ENCODE results near the gene MUC20.

Gene MUC20

DNA sequence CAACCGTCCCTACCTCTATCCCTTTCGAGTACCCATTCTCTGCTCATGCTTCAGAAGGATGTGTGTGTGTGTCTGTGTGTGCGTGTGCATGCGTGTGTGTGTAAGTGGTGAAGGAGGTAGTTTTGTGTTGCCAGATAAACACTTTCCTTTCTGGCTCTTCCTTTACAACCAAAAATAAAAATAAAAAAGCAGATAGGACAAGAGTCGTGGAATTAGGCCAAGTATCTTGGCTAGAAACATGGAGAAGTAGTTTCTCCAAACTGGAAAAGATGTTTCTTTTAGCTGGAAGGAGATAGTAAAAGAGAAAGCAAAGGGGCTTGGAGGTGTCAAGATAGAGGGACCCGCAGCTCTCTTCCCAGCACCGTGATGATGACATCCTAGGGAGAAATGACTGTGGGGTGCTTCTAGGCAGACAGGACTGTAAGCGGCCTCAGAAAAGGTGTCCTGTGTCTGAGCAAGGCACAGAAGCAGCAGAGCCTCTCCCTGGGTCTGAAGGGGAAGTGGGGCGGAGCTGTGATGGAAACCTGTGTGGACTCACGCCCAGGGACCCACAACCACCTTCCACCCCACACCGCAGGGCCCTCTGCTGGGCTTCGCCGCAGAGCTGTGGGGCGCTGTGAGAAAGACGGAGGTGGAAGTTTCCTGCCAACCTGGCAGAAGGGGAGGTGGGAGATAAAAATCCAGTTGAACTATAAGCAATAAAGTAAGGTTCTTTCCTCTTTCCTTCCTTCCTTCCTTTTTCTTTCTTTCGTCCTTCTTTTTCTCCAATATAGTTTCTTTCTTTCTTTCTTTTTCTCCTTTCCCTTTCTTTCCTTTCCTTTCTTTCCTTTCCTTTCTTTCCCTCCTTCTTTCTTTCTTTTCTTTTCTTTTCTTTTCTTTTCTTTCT lies 35.3 kb downstream of the MUC20 start:
- DNase-seq (ENCODE audit: low read depth): no peak

DNA sequence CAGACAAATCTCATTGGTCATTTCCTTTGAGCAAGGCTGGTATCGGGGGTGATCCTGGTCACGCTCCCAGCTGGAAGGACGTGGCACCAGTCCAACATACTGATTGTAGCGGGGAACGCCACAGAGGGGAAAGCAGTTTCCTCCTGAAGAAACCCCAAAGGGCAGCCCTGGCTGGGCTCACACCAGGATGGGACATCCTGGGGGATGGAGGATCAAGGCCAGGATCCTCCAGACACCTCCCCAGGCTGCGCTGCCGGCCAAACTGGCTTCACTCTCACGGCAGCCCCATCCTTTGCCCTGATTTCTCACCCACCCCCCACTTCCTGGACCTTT lies 36.6 kb downstream of the MUC20 start:
- DNase-seq (ENCODE audit: low read depth): no peak

DNA sequence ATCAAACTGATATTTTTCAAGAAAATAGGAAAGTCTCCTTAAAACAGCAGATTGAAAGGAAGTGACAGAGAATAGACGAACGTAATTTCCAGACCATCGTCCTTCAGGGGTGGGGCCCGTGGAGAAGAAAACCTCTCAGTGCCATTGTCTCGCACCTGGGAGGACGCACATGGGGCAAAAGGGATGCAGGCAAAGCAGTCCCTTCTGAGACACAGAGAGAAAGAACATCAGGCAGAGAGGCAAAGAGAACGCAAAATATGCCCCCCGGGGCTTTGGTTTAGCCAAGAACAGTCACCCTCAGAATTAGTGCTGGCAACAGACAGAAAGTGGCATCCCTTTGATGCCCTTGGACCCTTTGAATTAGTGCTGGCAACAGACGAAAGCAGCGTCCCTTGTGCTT lies 37.0 kb downstream of the MUC20 start:
- no peak for DNase-seq (ENCODE audit: low read depth)

DNA sequence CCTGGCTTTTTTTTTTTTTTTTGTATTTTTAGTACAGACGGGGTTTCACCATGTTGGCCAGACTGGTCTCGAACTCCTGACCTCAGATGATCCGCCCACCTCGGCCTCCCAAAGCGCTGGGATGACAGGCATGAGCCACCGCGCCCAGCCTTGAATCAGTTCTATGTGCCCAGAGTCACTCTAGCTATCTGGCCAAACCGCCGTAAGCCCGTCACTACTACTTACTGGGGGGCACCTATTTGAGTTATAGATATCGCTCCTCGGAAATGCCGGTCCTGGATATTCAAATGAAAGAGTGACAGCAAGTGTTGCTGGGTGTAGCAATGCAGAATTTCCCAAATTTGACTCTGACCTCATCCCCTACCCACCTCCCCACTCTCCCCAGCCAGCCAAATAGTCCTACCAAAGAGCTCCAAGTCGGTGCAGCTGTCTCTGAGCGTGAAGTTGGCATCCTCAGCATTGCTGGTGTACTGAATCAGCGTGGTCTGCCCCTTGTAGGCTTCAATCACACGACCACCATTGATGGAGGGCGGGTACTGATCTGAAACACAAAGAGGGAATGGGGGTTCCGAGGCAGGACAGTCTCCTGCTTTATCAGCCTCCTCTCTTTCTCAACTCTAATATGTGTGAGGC lies 38.1 kb downstream of the MUC20 start:
- no peak for DNase-seq (ENCODE audit: low read depth)

DNA sequence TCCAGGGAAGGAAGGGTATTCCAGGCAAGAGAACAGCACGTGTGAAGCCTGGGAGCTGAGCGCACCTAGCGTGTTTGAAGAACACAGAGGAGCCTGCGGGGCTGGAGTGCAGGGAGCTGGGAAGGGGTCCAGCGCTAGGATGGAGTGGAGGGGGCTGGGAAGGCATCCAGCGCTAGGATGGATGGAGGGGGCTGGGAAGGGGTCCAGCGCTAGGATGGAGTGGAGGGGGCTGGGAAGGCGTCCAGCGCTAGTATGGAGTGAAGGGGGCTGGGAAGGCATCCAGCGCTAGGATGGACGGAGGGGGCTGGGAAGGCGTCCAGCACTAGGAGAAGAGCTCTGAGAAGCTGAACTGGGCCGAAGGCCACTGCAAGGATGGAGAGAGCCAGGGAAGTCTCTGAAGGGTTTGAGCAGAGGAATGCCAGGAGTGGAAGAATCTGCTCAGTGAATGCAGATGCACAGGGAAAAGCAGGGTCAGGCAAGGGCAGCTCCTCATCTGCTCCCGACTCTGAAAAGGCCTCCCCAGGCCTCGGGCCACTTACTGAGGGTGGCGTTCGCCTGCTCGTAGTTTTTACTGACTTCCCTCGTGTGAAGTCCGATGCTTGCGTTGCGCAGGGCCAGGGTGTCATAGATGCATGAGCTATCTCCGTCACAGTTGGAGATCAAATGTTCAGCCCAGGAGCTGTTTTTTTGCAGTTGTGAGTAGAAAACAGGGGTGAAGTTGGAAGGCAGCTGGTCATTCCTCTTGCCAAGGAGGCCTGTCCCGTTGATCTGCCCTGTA lies 39.8 kb downstream of the MUC20 start:
- no peak for DNase-seq (ENCODE audit: low read depth)

DNA sequence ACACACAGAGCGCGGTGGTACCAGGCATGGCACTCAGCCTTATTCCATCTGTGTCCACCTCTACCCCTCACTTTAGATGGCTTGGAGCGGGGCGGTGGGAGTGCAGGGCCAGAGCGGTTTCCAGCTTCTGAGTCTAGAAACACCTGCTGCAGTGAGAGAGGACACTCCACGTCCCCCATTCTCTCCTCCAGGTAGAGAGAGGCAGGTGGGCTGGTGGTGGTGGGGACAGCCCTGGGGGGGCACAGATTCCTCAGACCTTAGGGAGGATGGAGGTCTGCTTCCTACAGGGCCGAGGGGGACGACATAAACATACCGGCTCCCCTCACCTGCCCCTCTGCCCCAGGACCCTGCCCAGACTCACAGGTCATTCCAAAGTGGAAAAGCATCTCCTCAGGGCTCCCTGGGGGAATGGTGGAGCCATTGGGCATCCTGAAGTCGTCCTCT lies 40.4 kb downstream of the MUC20 start:
- no peak for DNase-seq (ENCODE audit: low read depth)

DNA sequence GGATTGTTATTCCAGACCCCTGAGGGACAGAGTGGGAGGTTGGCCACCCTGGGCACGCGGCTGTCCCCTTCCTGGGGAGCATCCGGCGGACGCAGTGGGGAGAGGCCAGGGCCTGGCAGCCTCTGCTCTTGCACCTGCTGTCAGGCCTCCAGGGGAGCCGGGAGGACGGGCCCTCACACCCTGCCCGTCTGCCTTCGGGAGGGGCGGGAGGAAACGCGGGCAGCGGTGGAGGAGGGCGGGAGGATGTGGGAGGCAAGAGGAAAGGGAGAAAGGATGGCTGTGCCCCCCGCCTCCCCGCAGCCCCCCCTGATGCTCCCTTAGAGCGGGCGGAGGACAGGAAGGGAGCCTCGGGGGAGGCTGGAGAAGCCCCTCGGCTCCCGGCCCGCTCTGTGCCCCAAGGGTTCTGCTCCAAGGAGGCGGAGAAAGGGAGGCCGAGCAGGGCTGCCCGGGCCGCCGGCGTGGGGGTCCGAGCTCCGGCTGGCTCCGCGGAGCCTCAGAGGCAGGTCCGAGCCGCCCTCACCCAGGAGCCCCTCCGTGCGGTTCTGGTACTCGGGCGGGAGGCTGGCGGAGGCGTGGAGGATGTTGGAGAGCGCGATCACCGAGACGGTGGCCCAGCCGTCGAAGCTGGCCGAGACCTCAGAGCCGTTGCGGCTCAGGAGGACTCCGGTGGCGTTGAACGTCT lies 40.9 kb downstream of the MUC20 start:
- DNase-seq (ENCODE audit: low read depth): no peak

DNA sequence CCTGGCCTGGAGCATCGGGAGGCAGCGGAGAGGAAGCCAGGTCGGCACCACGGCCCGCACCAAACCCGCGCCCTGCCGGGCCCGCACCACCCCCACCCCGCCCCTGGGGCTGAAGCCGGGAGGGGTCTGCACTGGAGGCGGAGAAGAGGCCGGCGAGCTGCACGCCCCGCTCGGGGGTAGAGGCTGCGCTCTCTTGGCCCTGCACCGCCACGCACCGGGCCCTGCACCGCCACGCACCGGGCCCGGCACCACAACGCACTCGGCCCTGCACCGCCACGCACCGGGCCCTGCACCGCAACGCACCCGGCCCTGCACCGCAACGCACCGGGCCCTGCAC lies 41.4 kb downstream of the MUC20 start:
- DNase-seq (ENCODE audit: low read depth): no peak

DNA sequence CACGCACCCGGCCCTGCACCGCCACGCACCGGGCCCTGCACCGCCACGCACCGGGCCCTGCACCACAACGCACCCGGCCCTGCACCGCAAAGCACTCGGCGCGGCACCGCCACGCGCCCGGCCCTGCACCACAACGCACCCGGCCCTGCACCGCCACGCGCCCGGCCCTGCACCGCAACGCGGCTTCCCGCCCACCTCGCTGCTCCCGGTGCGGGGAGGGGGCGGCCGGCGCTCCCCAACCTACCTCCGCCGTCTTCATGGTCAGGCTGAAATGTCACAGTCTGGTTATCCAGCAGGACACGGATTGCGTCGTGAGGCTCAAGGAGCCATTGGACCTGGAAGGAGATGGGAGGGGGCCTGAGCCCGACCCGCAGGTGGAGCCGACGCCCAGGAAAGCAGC lies 41.8 kb downstream of the MUC20 start:
- DNase-seq (ENCODE audit: low read depth): no peak

DNA sequence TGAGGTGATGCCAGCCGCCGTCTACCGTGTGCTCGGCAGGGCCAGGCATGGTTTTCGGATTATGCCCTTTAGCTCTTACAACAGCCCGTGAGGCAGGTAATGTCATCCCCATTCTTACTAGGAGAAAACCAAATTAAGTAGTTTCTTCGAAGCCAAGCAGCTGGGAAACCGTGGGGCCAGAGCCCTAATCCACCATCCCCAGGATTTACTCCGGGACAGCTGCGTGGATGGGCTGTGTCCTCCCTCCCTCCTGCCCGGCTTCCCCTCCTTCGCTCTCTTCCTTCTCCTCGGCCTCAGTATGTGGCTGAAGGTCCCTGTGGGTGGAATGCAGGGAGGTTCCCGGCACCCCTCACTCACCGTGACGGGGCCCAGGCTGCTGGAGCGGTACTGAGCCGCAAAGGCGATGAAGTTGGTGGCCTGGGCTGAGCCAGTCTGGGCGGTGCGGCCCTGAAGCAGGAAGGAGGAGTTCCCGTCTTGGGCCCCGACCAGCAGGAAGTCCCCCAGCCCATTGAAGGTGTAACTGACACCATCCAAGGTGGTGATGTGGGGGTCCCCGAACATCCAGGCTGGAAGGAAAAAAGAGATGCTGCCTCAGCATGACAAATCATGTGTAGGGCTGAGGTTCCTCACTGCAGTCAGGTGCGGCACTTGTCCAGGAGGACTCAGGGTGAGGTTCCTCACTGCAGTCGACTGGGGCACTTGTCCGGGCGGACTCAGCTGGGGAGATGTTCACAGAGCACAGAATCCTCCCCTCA lies 42.5 kb downstream of the MUC20 start:
- no peak for DNase-seq (ENCODE audit: low read depth)

DNA sequence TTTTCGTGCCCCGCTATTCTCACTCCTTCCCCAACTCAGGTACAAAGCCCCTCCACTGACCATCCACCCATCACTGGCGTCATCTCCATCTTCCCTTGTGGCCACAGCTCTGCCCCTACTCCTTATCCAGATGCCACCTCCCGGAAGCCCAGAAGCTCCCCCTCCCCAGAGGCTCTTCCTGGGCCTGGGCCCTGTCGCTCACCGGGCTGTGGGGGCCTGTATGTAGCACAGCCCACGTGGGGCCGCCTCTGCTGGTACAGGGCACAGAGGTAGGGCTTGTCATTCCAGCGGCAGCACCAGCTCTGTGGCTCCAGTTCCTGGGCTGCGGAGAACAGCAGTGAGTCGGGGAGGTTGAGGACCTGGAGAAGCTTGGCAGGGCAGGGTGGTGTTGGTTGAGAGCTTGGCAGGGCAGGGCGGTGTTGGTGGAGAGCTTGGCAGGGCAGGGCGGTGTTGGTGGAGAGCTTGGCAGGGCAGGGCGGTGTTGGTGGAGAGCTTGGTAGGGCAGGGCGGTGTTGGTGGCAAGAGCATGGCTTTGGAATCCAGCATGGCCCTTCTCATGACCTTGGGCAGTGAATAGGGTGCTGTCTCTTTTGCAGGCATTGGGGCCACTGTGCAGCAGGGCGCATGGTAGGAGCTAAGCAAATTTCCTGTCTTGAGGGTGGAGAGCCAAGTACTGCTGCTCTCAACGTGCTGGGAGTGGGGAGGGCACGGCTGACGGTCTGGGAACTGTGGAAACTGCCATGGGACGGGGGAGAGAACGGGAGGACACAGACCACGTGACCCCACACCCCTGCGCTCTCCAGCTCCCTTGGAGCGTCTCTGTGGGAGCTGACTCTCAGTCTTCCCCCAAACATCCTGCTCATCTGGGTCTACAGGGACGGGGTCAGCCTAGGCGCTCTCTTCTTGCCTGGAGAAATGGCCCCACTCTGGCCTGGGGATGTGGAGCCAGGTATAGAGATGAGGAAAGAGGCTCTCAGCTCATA lies 43.4 kb downstream of the MUC20 start:
- DNase-seq (ENCODE audit: low read depth): no peak

DNA sequence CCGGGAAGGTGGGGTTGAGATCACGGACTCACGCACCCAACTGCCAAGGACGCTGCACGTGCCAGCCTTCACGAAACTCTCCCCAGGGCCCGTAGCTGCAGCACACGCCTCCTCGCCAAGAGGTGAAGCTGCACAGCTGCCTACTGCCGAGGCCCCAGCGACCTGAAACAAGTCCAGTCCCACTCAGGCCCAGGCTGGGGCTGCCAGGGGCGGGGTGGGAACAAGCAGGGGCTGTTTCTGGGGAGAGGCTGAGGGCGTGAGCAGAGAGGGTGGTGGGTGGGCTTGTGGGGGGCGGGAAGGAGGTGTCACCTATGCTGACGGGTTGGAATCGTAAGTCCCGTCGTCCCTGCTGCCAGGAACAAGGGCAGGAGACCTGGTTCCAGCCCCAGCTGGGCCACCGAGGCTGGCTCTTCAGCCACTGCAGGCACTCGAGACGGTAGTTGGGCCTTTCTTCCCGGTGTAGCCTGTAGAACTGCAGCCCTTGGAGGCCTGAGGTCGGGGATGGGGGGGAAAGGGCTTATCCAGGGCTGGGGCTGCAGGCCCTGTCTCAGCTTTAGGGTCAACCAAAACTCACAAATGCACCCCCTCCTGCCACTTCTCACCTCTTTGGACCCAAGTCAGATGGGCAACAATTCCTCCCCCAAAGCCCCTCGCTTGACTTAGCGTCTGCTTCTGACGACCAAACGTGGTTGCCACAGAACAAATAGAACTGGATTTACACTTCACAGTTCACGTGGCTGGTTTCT lies 44.4 kb downstream of the MUC20 start:
- no peak for DNase-seq (ENCODE audit: low read depth)

DNA sequence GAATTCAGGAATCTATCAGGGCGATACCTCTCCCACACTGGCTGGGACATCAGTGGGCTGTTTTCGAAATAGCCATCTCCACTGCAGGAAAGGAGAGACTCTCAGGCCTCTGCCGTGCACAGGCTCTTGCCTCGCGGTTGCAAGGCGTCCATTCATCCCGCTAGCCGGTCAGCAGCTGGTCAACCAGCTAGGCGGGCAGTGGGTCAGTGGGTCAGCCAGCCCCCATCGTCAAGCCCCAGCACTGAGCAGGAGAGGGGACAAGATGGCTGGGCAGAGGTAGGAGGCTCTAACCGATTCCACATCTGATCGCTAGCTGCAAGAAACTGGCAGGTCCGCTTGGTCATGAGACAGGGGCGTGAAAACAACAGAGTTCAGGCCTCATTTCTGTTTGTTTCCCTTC lies 45.9 kb downstream of the MUC20 start:
- DNase-seq (ENCODE audit: low read depth): no peak

DNA sequence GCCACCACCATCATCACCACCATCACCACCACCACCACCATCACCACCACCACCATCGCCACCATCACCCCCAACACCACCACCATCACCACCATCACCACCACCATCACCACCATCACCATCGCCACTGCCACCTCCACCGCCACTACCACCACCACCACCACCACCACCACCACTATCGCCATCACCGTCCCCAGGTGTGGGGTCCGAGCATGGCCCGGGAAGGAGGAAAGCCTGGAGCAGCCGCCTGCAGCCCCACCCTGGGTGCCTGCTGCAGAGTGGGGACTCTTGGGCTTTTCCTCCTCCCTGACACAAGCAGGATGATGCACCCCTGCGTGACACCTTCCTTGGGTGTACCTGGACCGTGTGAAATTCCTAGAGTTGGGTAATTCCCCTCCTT lies 47.0 kb downstream of the MUC20 start:
- DNase-seq (ENCODE audit: low read depth): no peak

DNA sequence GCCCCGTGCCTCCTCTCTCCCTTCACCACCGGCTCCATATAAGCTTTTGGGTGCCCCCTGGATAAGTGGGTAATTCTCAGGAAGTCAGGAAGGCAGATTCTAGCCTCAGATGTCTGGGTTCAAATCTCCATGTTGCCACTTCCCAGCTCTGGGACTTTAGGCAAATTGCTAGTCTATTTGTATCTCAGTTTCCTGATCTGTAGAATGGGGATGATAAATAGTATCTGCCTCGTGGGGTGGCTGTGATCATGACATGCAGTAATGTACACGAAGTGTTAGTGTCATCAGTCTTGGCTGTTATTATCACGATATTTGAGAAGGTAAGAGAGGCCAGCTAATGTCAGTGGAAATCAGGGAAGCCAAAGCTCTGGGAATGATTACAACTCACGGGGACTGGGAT lies 47.6 kb downstream of the MUC20 start:
- no peak for DNase-seq (ENCODE audit: low read depth)

DNA sequence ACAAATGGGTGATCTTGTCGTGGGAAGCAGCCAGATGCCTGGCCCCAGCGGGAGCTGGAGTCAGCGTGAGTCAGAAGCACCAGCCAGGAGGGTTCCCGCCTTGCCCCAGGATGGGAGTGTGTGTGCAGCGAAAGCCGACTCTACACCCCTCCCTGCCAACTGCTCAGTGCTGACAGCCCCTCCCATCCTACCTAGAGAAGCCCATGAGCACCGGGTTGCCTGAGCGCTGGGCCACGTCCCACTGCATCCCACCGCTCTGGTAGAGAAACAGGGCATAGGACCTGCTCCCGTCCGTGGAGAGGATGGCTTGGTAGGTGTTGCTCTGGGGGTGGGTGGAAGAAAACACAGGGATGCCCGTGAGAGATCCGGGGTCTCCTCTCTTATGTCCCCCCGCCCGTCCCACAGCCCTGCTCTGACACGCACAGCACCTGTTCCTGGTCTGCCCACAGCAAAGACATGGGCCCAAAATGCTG lies 48.1 kb downstream of the MUC20 start:
- DNase-seq (ENCODE audit: low read depth): no peak

DNA sequence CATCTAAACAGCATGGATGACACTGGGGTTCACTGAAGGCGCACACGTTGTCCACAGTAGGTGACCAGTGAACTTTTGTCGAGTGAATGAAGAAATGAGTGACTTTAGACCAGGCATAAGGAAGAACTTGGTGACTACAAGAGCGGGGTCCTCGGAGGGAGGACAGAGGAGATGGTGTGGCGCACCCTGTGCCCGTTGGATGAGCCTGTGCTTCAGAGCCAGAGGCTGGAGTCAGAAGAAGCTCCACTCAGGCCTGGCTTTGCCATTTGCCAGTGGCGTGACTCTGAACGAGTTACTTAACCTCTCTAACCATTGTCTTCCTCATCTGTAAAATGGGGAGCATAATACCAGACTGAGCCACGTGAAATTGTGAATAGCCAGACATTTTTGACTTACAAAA lies 48.8 kb downstream of the MUC20 start:
- no peak for DNase-seq (ENCODE audit: low read depth)

DNA sequence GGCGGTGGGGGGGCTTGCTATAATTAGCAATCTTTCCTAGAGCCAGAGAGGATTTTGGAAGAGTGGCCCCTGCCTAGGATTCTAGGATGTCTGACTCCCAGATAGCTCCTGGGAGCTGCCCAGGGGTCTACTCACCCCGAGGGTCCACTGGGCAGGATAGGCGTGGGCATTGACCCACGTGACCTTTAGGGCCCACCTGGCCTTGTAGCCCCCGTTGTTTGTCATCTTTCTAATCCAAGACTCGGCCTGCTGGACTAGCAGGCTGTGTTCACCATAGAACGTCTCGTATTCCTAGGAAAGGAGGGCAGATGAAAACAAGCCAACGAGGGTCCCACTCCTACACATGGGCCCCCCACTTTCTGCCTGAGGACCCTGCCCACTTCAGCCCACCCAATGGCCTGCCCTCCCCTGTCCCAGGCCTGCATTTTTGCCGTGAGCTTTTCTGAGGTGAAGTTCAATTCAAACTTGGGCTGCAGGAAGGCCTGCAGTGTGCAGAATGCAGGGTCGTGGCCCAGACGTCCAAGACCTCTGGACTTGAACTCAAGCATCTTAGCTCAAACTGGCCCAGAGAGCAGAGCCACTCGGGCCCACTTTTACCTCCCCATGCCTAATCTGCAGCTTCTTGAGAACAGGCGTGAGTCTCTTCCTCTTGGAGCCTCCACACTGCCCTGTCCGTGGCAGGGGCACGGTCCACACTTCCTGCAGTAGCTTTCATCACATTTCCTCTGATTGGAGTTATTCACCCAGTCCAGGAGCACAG lies 49.5 kb downstream of the MUC20 start:
- DNase-seq (ENCODE audit: low read depth): no peak
